GM12878 (cell line): ENCODE data around the gene ZNF496. TPM values are rescaled to one million over a fixed set of nuclear protein-coding genes. Genes with fewer than 3 reads are reported as not detected.

Source experiments
- KAT2A ChIP-seq: conservative IDR thresholded peaks from 2 replicates; pipeline ENCODE4 v1.6.1; 2011; ENCODE audit warnings: low read depth, low read length; ENCODE audit not compliant: control insufficient read depth
- MEF2A ChIP-seq: IDR thresholded peaks from 2 replicates; pipeline ENCODE4 v1.6.1; 2011; ENCODE audit warnings: low read depth, mild to moderate bottlenecking, low read length, moderate library complexity; ENCODE audit not compliant: insufficient read depth
- POLR2AphosphoS5 ChIP-seq: IDR thresholded peaks from 2 replicates; pipeline ENCODE4 v1.6.1; 2011; ENCODE audit warnings: mild to moderate bottlenecking, low read length, inconsistent platforms
- RBBP5 ChIP-seq: fragments of 200-600 bp; sonication (generic); conservative IDR thresholded peaks from 2 replicates; pipeline ENCODE4 v1.6.1; 2016
- RELB ChIP-seq: fragments of 450-650 bp; IDR thresholded peaks from 2 replicates; pipeline ENCODE4 v1.6.1; 2017; ENCODE audit warnings: low read depth, mild to moderate bottlenecking, moderate library complexity
- SMC3 ChIP-seq: IDR thresholded peaks from 2 replicates; pipeline ENCODE4 v1.6.1; 2011; ENCODE audit warnings: low read length, improper control_type of control experiment, borderline replicate concordance
- STAT3 ChIP-seq: IDR thresholded peaks from 2 replicates; pipeline ENCODE4 v1.6.1; 2011; ENCODE audit warnings: low read depth, low read length, improper control_type of control experiment
- polyA plus RNA-seq, 11 experiments: library from polyadenylated mRNA; depleted of rRNA in 4 of 11; unstranded in 6 of 11; stranded (reverse) in 5 of 11; fragments of >200 nt; fragmentation: Nextera tagmentation in 4 of 11; fragmentation: Illumina TruSeq in 1 of 11; extraction: Ambion mirVana in 4 of 11; extraction: Trizol in 1 of 11; gene quantifications; 1 replicate in 1 of 11; 2 replicates in 10 of 11; pipeline versions ENCODE4 v1.2.1 to v1.2.3, GENCODE V29; 2011 to 2016; ENCODE audit warnings: inconsistent platforms in 2 of 11, missing spikeins in 2 of 11, low read depth in 1 of 11
- total RNA-seq, 4 experiments: library from RNA; depleted of rRNA in 3 of 4; stranded (reverse); fragments of >200 nt in 3 of 4; fragmentation: Illumina TruSeq in 1 of 4; extraction: Trizol in 1 of 4; gene quantifications; 2 replicates each; pipeline versions ENCODE4 v1.2.1 to v1.2.3, GENCODE V29; 2013 to 2021
- TF ChIP-seq, protein P1 (sequence below): fragments of 450-650 bp; formaldehyde crosslinking; IDR thresholded peaks from 2 replicates; pipeline ENCODE4 v1.5.0; 2022; ENCODE audit warnings: mild to moderate bottlenecking, missing genetic modification characterization

Gene ZNF496
- total and polyA plus RNA-seq, 10 of the 15 experiments (the other 5 are each of a cell fraction or from before 2014, with no cell fraction given) = 1.6 to 26.4 (median 12.5) TPM

- no peak for TF ChIP-seq RELB
- TF ChIP-seq KAT2A = no peak
- TF ChIP-seq, protein P1, sequence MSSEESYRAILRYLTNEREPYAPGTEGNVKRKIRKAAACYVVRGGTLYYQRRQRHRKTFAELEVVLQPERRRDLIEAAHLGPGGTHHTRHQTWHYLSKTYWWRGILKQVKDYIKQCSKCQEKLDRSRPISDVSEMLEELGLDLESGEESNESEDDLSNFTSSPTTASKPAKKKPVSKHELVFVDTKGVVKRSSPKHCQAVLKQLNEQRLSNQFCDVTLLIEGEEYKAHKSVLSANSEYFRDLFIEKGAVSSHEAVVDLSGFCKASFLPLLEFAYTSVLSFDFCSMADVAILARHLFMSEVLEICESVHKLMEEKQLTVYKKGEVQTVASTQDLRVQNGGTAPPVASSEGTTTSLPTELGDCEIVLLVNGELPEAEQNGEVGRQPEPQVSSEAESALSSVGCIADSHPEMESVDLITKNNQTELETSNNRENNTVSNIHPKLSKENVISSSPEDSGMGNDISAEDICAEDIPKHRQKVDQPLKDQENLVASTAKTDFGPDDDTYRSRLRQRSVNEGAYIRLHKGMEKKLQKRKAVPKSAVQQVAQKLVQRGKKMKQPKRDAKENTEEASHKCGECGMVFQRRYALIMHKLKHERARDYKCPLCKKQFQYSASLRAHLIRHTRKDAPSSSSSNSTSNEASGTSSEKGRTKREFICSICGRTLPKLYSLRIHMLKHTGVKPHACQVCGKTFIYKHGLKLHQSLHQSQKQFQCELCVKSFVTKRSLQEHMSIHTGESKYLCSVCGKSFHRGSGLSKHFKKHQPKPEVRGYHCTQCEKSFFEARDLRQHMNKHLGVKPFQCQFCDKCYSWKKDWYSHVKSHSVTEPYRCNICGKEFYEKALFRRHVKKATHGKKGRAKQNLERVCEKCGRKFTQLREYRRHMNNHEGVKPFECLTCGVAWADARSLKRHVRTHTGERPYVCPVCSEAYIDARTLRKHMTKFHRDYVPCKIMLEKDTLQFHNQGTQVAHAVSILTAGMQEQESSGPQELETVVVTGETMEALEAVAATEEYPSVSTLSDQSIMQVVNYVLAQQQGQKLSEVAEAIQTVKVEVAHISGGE (CRISPR knock-in tag) = no peak
- no peak for TF ChIP-seq MEF2A
- no peak for TF ChIP-seq RBBP5
- TF ChIP-seq POLR2AphosphoS5 = no peak
- TF ChIP-seq SMC3 = no peak
- no peak for TF ChIP-seq STAT3
Measured at GRCh38 chr1:247301176-247301540, 30.5 kb downstream of the ZNF496 start (continued).
